GM12892 (cell line): Measurements from ENCODE around the gene VPS51.

Experiments used
- POLR2A ChIP-seq: IDR thresholded peaks from 2 replicates; pipeline ENCODE4 v1.6.1; 2011; ENCODE audit warnings: low read depth, low read length, control low read depth
- POLR2AphosphoS5 ChIP-seq: IDR thresholded peaks from 2 replicates; pipeline ENCODE4 v1.6.1; 2011; ENCODE audit warnings: low read depth, low read length, control low read depth

GRCh38 chr11:65047581-65048422 lies 48.2 kb upstream of the VPS51 start:
- no peak for TF ChIP-seq POLR2A
- no peak for TF ChIP-seq POLR2AphosphoS5
